HG03342 (cell line): Measurements from ENCODE around the gene TENT5A.
"Not testable (repeated sequence)": the region's sequence is repeated elsewhere in the genome, so short reads cannot be mapped to it uniquely, and the experiment has no call there.

Source experiments
- ATAC-seq: cut with Tn5 transposase; IDR thresholded peaks from one replicate; pipeline ENCODE4 v1.9.1; 2021; ENCODE audit warnings: mild to moderate bottlenecking, moderate library complexity; ENCODE audit not compliant: unreplicated experiment

Gene TENT5A

DNA sequence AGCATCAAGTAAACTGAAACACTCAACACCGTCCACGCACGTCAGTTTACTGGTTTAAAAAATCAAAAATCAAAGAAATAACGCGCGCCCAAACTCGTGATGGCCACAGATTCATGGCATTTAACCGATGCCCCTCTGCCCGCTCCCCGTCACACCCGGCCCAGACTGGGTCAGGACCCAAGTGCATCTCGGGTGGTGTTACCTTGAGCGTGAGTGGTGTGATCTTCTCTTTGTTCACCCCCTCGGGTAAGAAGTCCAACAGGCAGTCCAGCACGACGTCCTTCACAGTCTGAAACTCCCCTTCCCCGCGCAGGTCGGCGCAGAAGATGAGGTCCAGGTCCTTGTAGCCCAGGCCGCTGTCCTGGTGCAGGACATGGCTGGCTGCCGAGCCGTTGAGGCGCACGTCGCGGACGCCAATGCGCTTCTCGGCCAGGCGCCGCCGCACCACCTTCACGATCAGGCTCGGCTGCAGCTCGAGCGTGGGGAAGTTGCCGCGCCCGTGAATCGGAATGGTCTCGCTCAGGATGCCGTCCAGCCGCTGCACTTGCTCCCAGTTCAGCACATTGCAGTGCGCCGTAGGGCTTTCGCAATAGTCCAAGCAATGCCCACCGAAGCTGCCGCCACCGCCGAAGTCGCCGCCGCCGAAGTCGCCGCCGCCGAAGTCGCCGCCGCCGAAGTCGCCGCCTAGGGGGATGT, 945 bp downstream of the TENT5A start:
- ATAC-seq, result no peak

DNA sequence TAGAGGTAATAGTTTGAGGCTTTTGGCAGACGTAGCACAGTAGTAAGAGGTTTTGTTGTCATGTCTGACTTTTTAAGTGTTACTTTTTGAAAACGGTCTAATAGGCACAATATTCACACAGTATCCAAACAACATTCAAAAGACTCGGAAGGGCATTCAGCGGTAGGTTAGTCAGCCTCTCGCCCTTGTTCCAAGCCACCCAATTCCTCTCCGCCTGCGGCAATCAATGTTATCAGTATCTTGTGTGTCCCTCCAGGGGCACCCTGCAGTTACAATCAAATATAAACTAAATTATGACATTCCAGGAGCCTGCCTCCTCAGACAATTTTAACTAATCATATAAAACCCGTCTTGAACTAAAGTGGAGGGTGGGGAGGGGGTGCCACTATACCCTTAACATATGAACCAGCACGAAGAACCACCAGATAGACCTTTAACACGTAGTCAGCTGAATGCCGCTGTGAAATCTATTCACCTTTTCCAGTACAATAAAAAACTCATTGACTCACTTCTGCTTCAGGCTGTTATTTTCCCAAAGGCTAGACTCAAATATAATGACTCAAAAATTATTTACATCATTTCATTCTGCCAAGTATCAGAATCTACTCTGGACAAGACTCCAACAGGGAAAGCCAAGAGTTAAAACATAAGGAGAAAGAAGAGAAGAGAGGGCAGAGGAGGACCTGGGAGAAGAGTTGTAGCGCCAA, 1.6 kb downstream of the TENT5A start:
- no peak for ATAC-seq

DNA sequence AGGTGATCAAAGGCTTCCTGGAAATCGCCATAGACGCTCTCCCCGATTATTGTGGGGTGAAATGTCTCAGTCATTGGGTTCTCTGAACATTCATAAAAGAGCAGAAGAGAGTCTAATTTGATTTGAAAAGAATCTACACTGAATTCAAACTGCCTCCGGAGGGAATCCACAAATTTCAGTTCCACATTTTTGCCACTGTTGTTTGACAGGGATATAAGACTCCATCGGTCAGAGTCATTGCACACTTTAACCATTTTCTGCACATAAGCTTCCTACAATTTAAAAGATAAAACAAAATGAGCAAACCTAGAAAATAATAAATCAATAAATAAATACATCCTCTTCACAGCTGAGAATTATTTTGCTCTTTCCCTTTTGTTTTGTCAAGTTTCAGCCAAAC, 2.3 kb downstream of the TENT5A start:
- ATAC-seq, result no peak

DNA sequence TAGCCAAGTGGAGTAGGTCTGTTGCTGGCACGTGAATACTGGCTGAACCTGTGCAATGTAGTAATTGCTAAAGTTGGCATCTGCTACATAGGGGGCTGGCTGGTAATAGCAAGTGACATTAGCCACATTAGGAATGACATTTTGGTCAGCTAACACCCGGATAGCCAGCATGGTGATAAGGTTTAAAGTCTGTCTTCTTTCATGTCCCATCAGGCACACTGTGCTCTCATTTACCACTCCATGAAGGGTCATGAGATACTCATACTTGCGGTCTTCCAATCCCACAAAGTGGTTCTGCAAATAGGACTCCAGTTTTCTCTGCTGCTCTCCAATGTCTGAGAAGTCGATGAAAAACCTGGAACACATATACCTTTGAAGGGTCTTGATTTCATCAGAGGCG, 2.8 kb downstream of the TENT5A start:
- no peak for ATAC-seq

DNA sequence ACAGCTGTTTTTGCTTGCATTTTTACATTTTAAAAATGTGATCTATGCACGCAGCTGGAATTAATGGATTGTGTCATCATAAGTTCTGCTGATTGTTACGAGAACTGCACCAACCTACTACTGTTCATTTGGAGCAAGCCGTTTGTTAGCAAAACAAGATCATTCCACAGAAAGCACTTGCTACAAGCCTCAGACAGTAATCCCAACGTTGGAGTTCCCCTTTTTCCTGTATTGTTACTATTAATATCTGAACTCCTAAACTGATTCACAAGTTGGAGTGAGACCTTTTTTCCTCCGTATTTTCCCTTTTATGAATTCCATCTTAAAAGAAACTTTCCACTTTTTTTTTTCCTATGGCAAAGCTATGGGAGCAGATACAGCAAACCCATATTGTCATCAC, 3.5 kb downstream of the TENT5A start:
- ATAC-seq, result no peak

DNA sequence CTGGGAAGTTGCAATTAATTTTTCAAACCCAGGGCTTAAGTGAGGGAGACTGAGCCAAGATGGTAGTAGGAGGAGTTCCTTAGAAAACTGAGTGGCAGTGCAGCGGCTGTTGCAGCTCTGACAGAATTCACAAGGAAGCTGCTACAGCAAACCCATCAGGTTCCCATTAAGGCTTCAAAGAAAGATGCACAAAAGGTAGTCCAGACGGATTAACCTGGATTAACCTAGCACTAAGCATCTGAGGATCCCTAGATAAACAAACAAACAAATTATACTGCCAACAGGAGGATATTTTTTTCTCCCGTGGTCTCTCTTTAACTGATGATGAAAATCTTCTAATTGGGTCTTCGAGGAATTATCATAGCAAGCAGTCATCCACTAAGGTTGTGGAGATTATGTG, 5.2 kb downstream of the TENT5A start:
- no peak for ATAC-seq

DNA sequence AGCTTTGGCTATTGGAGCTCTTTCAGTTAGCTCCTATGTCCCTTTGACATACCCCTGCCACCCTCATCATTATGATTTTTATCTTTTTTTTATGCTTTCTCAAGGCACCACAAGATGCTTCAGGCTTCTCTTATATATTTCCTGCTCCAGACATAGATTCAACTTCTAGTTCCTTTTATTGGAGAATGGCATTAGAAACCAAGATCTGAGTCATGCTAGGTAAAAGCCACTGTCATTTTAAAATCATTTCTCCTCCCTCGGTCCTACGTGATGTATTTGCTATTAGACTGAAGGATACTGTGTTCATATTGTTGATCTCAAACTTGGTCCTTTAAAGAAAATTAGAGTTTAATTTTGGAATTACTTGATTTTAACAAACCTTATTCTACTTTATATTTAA, 8.3 kb downstream of the TENT5A start:
- ATAC-seq, result no peak

DNA sequence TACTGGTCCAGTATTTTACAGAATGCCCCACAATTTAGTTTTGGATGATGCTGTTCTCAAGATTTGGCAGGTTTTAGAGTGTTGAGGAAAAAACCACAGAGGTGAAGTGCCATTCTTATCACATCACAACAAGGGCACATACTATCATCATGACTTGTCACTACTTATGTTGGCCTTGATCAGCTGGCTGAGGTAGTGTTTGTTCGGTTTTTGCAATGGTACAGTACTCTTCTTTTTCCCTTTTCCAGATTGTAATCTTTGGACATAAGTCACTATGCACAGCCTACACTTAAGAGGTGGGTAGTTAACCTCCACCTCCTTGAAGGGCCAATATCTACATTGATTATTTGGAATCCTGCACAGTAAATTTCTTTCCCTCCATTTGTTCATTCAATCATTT, 8.8 kb downstream of the TENT5A start:
- no peak for ATAC-seq

DNA sequence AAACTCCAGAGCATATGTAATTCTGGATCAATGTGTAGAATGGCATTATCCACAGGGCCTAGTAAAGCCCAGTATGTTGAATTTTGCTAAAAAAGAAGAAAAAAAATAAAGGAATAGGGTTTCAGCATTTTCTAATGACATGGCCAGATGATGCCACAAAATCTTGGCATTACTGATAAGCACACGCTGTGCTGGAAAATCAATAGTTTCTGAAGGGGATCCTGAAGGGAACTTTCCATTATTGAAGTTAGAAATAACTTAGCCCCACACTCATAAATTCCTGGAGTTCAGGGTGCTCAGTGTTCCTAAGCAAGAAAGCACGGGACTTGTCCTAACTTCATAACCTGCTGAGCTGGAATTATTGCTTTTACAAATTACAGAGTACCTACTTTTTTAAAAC, 10.8 kb downstream of the TENT5A start:
- no peak for ATAC-seq

DNA sequence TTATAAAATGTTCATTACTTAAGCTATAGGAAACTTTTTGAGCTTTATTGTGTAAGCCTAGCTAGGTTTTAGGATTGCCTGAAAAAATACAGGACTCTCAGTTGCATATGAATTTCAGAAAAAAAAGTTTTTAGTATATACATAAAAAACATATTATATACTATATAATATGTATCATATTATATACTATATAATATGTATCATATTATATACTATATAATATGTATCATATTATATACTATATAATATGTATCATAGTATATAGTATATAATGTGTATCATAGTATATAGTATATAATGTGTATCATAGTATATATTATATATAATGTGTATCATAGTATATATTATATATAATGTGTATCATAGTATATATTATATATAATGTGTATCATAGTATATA, 11.9 kb downstream of the TENT5A start:
- ATAC-seq, result not testable (repeated sequence)

DNA sequence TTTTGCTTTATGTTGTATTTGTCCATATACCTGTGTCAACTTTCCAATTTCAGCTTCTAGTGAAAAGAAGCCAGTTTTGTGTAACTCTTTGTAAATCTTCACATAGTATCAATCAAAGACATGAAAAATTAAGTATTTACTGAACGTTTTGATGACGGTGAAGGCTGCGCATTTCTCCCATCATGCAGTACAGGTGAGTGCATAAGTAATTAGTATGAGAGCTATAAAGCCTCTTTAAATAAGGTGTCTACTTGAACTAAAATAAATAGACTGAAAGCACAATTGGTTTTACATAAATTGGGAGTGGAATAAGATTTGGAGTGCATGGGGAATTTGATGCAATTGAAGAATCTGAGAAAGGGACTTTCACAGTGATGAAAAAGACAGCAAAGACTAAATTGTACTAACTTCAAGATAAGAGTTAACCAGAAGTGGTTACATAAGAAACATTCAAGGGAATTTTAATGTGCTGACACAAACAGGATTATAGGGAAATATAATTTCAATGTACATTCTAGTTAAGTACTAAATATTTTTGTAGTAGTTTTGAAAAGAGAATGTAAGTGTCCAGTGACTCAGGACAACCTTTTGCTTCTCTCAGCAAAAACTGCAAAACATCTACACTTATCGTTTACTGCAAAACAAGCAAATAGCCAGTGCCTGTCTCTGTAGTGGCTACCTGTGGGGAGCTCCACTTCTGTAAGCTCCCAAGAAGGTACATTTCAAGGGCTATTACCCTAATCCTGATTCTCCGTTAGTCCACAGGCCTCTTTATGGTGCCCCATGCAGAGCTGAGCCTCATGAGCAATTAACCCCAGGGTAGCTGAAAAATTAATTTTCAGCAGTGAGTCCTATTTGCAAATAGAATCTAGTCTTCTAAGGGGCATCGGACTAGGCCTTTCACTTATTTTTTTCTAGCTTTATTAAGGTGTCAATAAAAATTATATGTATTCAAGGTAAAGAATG, 13.0 kb downstream of the TENT5A start:
- ATAC-seq, result no peak

DNA sequence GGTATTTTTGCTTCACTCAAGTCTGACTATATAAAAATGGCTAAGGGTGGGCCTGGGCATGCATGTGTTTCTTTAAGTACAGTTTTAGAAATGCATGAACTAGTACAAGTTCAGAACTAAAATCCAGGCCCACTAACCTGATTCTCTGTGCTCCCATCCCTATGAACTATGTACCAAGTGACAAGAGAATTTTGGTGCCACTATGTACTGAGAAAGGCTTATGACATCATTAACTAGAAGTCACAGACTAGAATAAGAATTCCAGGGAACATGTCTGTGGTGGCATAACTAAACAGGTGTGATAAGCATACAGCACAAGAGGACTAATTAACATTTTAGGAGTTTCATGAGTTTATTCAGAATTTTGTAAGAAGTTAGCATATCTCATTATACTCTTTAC, 16.1 kb downstream of the TENT5A start:
- ATAC-seq, result no peak

DNA sequence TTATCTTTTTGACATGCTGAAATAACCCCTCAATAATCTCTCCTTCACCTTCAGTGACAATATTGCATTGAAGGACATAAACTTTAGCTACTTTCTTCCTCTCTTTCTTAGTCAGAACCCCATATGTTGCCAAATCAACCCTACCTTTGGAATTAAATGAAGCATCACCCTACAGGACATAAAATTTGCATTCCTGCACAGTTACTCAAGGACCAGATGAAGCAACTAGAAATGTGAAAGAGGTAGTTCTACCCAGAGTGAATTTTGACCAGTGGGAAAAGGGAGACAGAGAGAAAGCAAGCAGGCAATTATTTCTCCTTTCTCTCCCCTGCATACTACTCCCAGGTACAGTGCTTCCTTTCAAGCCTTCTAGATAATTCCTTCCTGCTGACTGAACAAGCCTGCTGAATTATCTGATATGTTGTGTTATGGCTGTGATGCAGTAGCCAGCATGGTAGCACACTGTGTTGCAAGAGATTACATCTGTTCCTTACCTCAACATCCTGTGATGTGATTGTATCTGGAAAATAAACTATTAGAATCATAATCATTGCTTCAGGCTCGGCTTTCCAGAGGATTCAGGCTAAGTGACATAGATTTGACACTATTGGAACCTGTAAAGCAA, 16.6 kb downstream of the TENT5A start:
- ATAC-seq, result no peak

DNA sequence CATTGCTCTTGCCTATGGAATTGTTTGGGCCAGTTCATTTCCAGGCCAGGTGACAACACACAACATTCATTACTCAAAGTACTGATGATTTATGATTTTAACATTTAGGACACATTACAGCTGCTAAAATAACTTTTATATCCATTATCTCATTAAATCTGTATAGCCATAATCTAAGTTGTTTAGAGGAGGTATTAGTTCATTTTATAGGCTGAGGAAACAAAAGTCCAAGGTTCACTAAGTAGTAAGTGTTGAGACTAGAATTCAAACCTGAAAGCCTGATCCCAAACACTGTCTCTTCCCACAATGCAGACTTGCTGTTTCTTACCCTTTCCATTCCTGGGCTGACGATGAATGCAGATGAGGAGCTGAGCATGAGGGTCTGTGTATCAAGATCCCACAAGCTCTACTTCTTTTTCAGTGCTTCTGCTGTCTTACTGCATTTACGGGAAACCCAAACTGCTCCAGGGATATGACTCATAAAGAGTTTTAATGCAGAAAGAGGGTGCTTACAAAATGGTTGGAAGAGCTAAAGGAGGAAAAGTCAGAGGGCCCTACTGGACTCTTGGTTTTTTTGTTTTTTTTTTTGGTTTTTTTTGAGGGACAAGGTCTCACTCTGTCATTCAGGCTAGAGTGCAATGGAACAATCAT, 17.9 kb downstream of the TENT5A start:
- ATAC-seq, result no peak

DNA sequence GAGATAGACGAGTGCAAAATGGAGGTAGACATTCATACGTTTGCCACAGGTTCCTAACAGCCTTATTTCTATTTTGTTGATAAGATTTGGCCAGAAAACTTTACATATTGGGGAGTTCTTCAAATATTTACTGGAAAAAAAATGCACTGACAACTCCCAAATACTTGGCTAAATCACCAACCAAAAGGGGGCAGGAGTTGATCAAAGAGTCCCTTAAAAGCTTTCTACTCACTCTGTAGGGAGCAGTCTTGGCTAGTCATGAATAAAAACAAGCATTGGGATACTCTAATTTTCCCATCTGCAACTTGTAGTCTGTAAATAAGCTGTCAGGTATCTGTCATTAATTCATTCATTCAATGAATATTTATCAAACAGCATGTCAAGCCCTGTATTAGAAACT, 18.4 kb downstream of the TENT5A start:
- no peak for ATAC-seq

DNA sequence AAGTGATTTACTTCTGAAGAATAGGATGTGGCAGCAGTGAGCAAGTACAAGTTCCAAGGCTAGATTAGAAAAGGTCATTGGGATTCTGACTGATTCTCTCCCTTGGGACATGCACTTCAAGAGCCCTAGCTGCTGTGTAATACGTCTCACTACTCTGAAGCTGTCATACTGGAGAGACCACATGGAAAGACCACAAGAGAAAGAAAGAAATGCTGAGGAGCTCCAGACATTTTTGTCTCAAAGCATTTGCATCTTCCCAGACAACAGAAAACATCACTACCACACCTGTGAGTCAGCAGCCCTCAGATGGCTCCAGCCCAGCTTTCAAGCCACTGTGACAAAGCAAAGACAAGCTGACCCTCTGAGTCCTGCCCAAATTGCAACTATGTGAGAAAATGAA, 20.7 kb downstream of the TENT5A start:
- ATAC-seq, result no peak

DNA sequence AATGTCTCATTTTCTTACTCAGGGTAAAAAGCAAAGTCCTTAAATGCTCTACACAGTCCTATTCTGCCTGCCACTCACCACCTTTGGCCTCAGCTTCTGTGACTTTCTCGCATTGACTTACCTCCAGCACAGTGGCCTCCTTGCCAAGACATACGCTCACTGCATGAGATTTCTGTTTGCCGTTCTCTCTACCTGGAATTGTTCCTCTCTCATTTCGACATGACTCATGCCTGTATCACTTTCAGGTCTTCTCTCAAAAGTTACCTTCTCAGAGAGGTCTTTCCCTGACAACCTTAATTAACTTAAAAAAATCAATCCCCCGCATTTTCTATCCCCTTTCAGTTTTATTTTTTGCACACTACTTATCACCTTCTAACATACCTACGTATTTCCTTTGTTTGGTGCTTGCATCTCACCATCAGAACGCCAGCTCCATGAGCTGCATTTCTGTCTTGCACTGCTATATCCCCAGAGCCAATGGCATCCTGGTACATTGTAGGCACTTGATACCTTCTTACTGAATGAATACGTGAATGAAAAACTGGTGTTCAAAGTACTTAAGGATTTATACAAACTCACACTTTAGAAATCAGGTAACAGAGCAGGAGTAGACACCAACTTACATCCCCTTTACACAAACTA, 24.5 kb downstream of the TENT5A start:
- ATAC-seq, result no peak

DNA sequence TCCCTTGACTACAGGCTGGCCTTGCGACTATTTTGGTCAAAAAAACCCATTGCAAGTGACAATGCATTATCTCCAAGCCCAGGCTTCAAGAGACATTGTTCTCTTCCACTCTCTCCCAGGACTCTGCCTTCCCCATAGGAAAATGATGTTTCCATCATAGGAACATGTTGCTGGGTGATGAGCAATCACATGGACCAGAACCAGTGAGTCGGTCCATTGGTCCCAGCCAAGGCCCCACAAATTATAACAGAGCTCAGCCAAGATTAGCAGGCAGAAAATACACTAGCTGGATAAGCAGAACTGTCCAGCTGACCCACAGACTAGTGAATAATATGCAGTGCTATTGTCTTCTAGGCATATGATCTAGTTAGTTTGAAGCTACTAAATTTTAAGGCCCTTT, 27.4 kb downstream of the TENT5A start:
- no peak for ATAC-seq

DNA sequence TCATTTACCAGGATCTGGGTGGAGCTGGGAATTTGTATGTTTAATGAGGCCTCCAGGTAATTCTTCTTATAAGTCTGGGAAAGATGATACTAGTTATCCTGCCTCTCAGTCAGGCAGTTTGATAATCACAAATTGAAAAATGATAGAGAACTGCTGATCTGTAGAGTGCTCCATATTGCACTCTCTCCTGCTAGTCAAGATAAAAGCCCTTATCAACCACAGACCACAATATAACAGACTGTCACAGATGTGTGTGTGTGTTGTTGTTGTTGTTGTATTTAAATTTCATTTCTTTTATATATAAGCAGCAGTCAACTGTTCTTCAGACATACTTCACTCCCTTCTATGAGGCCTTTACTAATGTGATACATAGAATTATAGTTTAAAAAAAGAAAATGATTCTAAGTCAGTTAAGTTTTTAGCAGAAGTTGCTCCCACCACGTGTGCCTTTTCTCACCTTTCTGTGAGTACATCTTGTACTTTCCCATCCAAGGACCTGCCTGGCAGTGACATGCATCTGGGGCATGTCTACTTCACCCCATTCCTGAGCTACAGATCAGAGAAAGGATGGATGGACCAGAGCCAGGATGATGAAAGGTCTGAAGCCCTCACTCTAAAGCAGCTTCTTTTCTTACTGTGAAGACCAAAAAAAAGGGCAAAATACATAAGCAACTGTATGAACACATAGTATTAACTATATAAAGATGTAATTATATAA, 29.8 kb downstream of the TENT5A start:
- ATAC-seq, result no peak

DNA sequence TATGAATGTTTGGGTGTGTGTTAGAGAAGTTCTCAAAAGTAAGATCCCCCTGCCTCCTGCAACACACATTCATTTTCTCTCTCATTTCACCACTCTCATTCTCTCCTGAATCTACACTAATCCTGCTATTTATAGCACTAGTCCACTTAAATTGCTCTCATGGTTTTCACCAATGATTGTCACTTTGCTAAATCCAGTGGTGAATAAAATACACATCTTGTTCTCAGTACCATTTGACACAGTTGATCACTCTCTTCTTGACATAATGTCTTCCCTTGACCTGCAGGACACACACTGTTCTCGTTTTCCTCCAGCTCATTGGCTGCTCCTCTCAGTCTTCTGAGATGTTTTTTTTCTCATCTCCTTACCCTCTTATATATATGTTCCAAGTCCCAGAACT, 32.1 kb downstream of the TENT5A start:
- no peak for ATAC-seq
